Muscle of back (tissue), 11 donors: Measurements from ENCODE around the gene TBX6. TPM values are rescaled to one million over a fixed set of nuclear protein-coding genes. Genes with fewer than 3 reads are reported as not detected.
"Not testable (repeated sequence)": the region's sequence is repeated elsewhere in the genome, so short reads cannot be mapped to it uniquely, and the experiment has no call there.

Source experiments
- DNase-seq, 3 donors: peaks; one replicate each; pipeline versions ENCODE4 v3.0.0 to v3.0.0-alpha.2; 2013
- polyA plus RNA-seq, 10 donors: library from polyadenylated mRNA; unstranded; fragments of 120-200 nt; gene quantifications; one replicate each; pipeline ENCODE4 v1.2.1, GENCODE V29; 2013; ENCODE audit not compliant: insufficient read length in 10 of 10

The TBX6 gene
- polyA plus RNA-seq, 10 donors, result 0.32 to 0.82 (median 0.56) TPM

DNA sequence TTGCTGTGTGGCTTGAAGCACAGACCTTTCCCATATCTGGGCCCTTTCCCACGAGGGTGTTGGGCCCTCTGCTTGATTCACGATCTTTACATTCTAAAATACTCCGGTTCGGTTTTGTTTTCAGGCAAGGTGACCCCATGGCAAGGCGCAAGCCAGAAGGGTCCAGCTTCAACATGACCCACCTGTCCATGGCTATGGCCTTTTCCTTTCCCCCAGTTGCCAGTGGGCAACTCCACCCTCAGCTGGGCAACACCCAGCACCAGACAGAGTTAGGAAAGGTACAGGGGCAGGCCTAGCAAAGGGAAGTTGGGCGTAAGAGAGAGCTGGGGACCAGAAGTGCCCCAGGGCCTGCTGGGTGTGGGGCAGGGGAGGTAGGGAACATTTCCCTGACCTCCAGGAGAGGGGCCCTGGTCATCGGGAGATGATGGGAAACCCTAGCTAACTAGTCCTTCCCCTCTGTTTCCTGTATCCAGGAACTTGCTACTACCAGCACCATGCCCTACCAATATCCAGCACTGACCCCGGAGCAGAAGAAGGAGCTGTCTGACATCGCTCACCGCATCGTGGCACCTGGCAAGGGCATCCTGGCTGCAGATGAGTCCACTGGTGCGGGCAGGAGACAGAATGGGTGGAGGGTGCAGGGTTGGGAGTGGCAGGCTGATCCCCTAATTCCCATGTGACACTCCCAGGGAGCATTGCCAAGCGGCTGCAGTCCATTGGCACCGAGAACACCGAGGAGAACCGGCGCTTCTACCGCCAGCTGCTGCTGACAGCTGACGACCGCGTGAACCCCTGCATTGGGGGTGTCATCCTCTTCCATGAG, 24.8 kb downstream of the TBX6 start:
- DNase-seq, result peak in 2 of 3 donors; percentile 40 to 47

DNA sequence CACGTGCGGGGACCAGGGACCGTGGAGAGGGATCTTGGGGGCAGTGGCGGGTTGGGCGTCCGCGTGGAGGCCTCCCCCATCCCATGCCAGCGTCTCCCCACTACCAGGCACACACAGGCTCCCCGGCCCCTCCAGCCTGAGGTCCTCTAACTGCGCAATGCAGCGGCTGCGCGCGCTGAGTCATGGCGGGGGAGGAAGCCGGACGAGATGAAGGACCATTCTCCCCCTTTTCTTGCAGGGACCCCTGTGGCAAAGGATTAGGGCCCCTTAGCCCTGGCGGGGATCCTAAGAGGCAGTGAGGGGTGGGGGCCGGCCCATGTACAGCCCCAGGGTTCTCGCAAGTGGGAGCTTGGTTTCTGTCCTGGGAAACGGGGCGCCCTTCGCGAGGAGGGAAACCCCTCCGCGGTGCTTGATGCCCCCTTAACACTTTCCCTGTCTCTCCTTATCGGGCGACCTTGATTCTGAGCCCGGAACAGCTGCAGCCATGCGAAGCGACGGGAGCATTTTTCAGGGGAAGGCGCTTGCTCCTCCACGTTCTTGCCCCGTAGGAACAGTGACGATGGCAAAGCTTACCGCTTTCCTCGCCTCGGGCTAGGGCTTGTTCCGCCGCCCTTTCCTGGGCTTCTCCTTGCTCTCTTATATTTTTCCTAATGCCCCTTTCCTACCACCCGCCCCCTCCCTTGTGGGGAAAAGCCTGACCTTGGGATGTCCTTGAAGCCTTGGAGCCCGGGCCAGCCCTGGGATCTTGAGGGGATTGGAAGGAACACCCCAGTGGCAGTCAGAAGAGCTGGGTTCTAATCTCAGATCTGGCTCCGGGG, 25.6 kb downstream of the TBX6 start:
- peak in 1 of 3 donors; percentile 34 for DNase-seq

GRCh38 chr16:30065102-30065942, 26.4 kb downstream of the TBX6 start, which contains the start of gene ALDOA:
Gene ALDOA (plus strand): TSS chr16:30065760. CDS start chr16:30066898, 1,138 bp downstream.
- peak; percentile 99 to 100 (median 99) for DNase-seq

DNA sequence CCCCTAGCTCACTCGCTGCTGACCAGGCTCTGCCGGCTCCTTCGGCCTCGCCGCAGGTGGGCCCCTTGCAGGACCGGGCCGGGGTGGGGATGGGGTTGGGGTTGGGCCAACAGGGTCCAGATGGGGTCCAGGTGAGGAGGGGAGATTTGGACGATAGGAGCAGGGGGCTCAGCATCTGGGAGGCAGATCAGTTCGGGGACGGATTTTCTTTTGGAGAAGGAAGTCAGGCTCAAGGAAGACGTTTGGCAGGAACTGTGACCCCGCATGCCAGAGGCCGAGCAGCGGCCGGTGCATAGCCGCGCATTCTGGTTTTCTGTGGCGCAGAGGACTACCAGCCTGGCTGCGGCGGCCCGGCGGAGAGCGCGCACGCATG, 27.0 kb downstream of the TBX6 start:
- no peak for DNase-seq

DNA sequence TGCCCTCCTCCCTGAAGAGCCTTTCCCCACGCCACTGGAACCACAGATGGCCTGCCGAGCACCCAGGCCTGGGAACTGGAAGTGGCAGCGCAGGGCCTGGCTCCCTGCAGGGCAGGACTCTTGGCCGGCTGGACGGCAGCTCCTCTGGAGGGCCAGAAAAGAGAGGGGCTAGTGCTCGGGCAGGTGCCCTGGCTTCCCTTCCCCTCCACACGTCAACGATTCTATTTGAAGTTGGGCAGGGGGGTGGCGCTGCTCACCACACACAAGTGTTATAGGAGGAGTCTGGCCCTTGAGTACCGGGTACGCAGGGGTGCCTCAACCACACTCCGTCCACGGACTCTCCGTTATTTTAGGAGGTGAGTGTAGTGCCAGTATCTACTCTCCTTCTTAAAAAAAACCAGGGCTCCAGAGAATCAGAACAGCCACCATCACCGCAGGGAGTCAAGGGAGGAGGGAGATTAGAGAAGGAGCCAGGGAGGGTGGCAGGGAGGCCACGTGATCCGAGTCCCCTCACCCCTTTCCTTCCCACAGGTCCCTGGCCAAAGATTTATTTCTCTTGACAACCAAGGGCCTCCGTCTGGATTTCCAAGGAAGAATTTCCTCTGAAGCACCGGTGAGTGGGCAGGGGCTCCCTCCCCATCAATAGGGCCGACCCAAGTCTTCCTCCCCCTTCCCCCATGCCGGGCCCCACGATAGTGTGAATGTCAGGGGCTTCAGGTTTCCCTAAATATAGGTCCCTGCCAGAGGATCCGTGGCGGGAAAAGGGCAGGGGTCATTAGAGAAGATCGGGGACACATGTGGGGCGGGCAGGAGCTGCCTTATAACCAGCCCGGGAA, 27.6 kb downstream of the TBX6 start:
- DNase-seq, result peak; percentile 72 to 84 (median 76)

GRCh38 chr16:30063278-30063892, 28.3 kb downstream of the TBX6 start:
- DNase-seq, result peak in 1 of 3 donors; percentile 26

DNA sequence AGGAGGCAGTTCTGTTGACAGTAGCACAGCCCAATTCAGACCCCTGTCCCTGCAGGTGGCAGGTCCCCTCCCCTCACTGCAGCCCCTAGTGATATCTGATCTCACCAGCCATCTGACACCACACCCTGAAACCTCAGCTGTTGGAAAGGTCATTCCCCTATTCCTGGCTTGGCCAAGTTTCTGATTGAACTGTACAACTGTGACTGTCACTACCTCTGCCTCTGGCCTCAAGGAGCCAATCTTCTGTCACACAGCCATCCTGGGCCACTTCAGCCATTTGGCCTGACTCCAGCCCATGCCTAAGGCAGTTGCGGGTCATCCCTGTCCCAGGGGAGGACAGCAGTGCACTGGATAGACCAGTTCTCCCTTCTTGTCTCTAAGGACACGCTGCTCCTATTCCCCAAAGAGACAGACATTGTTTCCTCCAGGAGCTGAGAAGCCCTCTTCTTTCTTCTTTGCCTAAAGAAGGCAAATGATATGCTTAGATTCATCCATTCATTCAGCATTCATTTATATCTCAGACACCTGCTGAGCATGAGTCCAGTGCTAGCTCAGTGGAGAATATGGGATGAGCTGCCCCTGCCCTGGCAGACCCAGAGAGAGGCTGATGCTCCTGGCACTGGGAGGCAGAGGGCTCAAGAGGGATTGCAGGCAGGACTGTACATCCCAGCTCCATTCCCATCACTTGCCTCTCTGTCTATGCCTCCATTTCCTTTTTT, 30.7 kb downstream of the TBX6 start:
- peak; percentile 68 to 82 (median 68) for DNase-seq

GRCh38 chr16:30060346-30060745, 31.4 kb downstream of the TBX6 start:
- no peak for DNase-seq

DNA sequence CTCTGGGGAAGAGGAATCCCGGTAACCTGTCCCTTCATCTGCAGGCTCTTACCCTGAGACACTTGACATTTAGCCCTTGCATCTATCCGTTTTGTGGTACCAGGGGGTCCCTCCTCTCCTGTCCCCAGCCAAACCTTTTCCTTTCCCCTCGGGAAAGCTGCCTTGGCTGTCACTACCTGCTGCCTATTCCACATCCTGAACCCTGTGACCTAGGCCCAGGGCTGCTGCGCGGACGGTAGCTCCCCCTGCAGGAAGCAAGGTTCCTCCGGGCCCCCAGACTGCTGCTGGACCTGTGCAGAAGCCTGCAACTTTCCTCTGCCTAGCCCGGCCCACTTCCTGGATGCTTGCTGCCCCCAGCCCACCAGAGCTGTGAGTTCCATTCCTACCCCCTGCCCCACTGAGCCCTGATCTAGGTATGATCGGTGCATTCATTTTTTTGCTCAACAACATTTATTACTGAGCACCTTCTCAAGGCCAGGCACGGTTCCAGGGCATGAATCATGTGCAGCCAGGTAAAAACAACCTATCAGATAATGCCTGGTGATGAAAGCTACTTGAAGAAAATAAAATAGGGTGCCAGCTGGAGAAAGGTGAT, 36.7 kb downstream of the TBX6 start:
- no peak for DNase-seq

DNA sequence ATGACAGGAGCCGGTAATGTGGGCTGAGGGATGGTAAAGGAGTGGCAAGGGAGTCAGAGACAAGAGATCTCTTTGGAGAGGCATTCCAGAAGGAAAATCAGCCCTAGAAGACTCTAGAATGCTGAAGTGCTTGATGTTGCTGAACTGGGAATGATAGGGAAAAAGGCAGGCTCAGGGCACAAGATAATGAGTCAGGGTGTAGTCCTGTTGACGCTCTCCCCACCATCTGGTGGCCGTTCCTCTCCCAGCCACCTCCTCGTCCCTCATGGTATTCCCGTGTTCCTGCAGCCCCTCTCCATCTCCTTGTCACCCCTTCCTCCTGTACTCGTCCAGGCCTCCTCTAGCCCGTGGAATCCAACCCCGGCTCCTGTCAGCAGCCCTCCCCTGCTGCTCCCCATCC, 37.3 kb downstream of the TBX6 start:
- DNase-seq, result no peak

- DNase-seq, result no peak
Observed at GRCh38 chr16:30053376-30054015, 38.2 kb downstream of the TBX6 start.

- DNase-seq, result peak; percentile 90 to 97 (median 93)
Observed at GRCh38 chr16:30052671-30053372, 38.9 kb downstream of the TBX6 start.

DNA sequence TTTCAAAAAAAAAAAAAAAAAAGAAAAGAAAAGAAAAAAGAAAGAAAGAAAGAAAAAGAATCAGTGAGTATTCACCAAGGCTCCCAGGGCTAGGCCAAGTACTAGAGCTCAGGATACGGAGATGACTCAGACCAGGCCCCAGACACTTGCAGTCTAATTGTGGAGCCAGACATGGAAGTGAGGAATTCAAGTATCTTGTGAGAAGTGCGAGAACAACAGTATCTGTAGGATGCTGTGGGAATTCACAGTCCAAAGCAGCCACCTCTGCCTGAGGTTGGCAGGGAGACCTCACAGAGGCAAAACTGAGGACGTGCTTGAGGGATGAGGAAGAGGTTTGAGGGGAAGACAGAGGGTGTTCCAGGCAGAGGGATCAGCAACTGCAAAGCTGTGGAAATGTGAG, 40.2 kb downstream of the TBX6 start:
- DNase-seq, result no peak

- DNase-seq, result no peak
Observed at GRCh38 chr16:30049871-30050270, 41.9 kb downstream of the TBX6 start.

DNA sequence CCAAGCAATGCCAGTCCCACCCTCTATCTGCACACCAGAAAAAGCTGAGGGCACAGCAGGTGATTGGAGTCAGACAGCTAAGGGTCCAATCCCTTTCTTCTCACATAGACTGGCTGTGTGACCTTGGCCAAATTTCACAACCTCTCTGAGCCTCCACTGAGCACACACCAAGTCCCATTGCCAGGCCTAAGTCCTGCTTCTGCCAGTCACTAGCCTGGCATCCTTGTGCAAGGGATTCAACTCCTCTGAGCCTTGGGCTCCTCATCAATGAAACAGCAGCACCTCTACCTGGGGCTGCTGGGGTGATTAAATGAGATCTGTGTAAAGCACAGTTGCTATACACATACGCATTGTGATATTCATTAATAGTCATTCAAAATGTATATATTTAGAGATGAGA, 45.1 kb downstream of the TBX6 start:
- DNase-seq, result no peak

- DNase-seq, result no peak
Observed at GRCh38 chr16:30046178-30046577, 45.5 kb downstream of the TBX6 start.

GRCh38 chr16:30041841-30042240, 49.9 kb downstream of the TBX6 start:
- peak in 1 of 3 donors; percentile 45 for DNase-seq

- DNase-seq, result not testable (repeated sequence)
Observed at GRCh38 chr16:30040690-30041089, 51.0 kb downstream of the TBX6 start.
